Heart left ventricle (tissue), 16 donors: Measurements from ENCODE around the gene MARVELD3. TPM values are rescaled to one million over a fixed set of nuclear protein-coding genes. Genes with fewer than 3 reads are reported as not detected.

ENCODE experiments used
- ATAC-seq, 4 donors: fragments of 200-7000 bp; cut with Tn5 transposase; one replicate each; pipeline ENCODE4 v1.9.1; 2020 to 2022; ENCODE audit warnings: moderate library complexity in 4 of 4, mild to moderate bottlenecking in 3 of 4, moderate number of reproducible peaks in 1 of 4
- DNase-seq, 5 donors: peaks; one replicate each; pipeline ENCODE4 v3.0.0-alpha.2; 2020
- H3K27ac ChIP-seq, 12 donors: fragments of 200-600 bp; sonication (generic) in 4 of 12; one replicate each; pipeline versions ENCODE4 v1.5.0 to v1.8.0; 2016 to 2022; ENCODE audit warnings: mild to moderate bottlenecking in 2 of 12
- H3K27me3 ChIP-seq, 9 donors: fragments of 200-600 bp; sonication (generic) in 2 of 9; one replicate each; pipeline versions ENCODE4 v1.5.1 to v1.8.0; 2016 to 2022; ENCODE audit warnings: mild to moderate bottlenecking in 3 of 9
- H3K36me3 ChIP-seq, 9 donors: fragments of 200-600 bp; sonication (generic) in 2 of 9; one replicate each; pipeline versions ENCODE4 v1.5.0 to v1.8.0; 2018 to 2022; ENCODE audit warnings: mild to moderate bottlenecking in 2 of 9
- H3K4me1 ChIP-seq, 12 donors: fragments of 200-600 bp; sonication (generic) in 4 of 12; one replicate each; pipeline versions ENCODE4 v1.5.0 to v1.8.0; 2016 to 2022; ENCODE audit warnings: mild to moderate bottlenecking in 3 of 12
- H3K4me3 ChIP-seq, 12 donors: fragments of 200-600 bp; sonication (generic) in 4 of 12; one replicate each; pipeline versions ENCODE4 v1.5.0 to v1.8.0; 2017 to 2022; ENCODE audit warnings: mild to moderate bottlenecking in 9 of 12, moderate library complexity in 4 of 12
- H3K9me3 ChIP-seq, 12 donors: fragments of 200-600 bp; sonication (generic) in 4 of 12; one replicate each; pipeline versions ENCODE4 v1.5.0 to v1.8.0; 2016 to 2022; ENCODE audit warnings: mild to moderate bottlenecking in 1 of 12
- CTCF ChIP-seq, 12 donors: fragments of 200-600 bp; sonication (generic) in 4 of 12; IDR thresholded peaks; one replicate each; pipeline versions ENCODE4 v1.5.0 to v1.8.0; 2018 to 2022; ENCODE audit warnings: antibody characterized with exemption in 12 of 12, mild to moderate bottlenecking in 5 of 12
- POLR2A ChIP-seq, 2 donors: fragments of 450-650 bp; IDR thresholded peaks; one replicate each; pipeline ENCODE4 v1.6.1; 2017; ENCODE audit warnings: antibody characterized with exemption in 2 of 2, mild to moderate bottlenecking in 2 of 2, moderate library complexity in 2 of 2
- WGBS, 4 donors: extraction: QIAGEN DNeasy Blood & Tissue Kit in 2 of 4; methylation state at CpG; one replicate each; pipeline versions ENCODE4 v1.1.5 to v1.1.7; 2013 to 2018; 5-methylcytosine and 5-hydroxymethylcytosine counted together
- intact Hi-C, 10 donors: fragments of 100-400 bp; cut with DNase I; formaldehyde crosslinking; loops; one replicate each; pipeline versions ENCODE4 v1.11.1 to v1.14.2; 2022
- polyA plus RNA-seq, 2 donors: library from polyadenylated mRNA; stranded (reverse); fragments of 200-250 nt; gene quantifications; one replicate each; pipeline ENCODE4 v1.2.3, GENCODE V29; 2013
- total RNA-seq, 9 donors: library from RNA; depleted of rRNA in 2 of 9; stranded (reverse); fragments of >200 nt in 2 of 9; fragmentation: NEBNext Ultra II Directional in 3 of 9; extraction: Animal tissue kit (Norgen Biotek cat#: 25700) in 3 of 9; gene quantifications; one replicate each; pipeline versions ENCODE4 v1.1.0 to v1.2.4, GENCODE V29; 2016 to 2023
- donor health status: ischemic (EF 13 %, LVEDD 7.1; RV severe dilation, severe dysfunction).
- donor health status: healthy with polysubstance abuse.
- donor health status: DM: no; HTN: yes; CAD: no.
- donor health status: DM: no; HTN: no; CAD: no.
- donor health status: ischemic (EF 25% LVEDD 6.9; RV normal size, moderate dysfunction).
- donor health status: ischemic (EF 25% LVEDD 5.7; RV mildly dilated, moderate dysfunction).
- donor health status: healthy.
- donor health status: DM: yes; HTN: yes; CAD: no.
- donor health status: ischemic (EF 35%, LVEDD 5.7; RV mildly dilated, moderate dysfunction).
- donor health status: nonischemic (EF 11% LVEDD 7.7; RV severe dilation, severe dysfunction).
- donor health status: DM: yes; HTN: yes; CAD: no.
- donor health status: PGD.
- donor health status: ischemic (EF 29% LVEDD 5.4; RV normal size, mild dysfunction).
- donor health status: nonischemic (EF 23%, LVEDD 6.1; RV moderate dilation, normal function).

MARVELD3 gene
- total and polyA plus RNA-seq, 11 donors: 0.14 TPM; not detected in 10

GRCh38 chr16:71671165-71671564, 45.2 kb downstream of the MARVELD3 start:
- H3K27ac ChIP-seq: no peak overlapping the region
- peaks cover 0 to 98% (median 80%) of the 10 kb centered on the region in 9 donors for H3K36me3 ChIP-seq
- no peaks in the 10 kb centered on the region for H3K27me3 ChIP-seq
- TF ChIP-seq CTCF (IDR thresholded peaks at IDR 0.05) (no peak), POLR2A (IDR thresholded peaks at IDR 0.05) (no peak)
- H3K4me1 ChIP-seq: no peaks in the 10 kb centered on the region
- intact Hi-C loops: no loop called here
- DNase-seq (no peak), ATAC-seq (no peak)
- H3K9me3 ChIP-seq: no peaks in the 10 kb centered on the region
- no peak overlapping the region for H3K4me3 ChIP-seq
- WGBS, 4 donors: 95 to 98% (median 97%) methylated on average over 3 of the region's 3 CpGs

DNA sequence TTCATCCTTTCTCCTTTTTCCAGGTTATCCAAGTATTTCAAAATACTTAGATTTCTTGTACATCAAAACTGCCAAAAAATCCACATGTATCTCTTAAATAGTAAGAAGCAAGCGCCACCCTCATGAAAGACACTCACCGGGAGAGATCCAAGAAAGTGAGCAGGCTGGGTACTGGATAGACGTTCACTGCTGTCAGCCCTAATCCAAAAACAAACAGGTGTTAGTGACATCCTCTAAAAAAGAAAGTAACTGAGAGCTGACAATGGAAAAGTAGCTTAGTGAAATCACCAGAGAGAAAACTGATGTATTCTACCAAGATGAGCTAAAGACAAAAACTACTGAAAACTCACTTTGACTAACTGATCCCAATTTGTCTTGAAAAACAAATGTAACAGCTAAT, 46.1 kb downstream of the MARVELD3 start:
- no peak for ATAC-seq
- Histone ChIP-seq H3K9me3 (no peaks in the 10 kb centered on the region), H3K36me3 (peaks cover 0 to 98% (median 74%) of the 10 kb centered on the region in 9 donors), H3K4me3 (no peak overlapping the region), H3K4me1 (no peaks in the 10 kb centered on the region), H3K27me3 (no peaks in the 10 kb centered on the region), H3K27ac (no peak overlapping the region)
- 81 to 84% (median 82%) methylated on average over 3 of the region's 3 CpGs for WGBS, 4 donors
- DNase-seq: no peak
- intact Hi-C loops: no loop called here
- TF ChIP-seq POLR2A (IDR thresholded peaks at IDR 0.05) (no peak), CTCF (IDR thresholded peaks at IDR 0.05) (no peak)

- Histone ChIP-seq H3K27me3 (no peaks in the 10 kb centered on the region), H3K4me1 (no peaks in the 10 kb centered on the region), H3K36me3 (peaks cover 0 to 97% (median 71%) of the 10 kb centered on the region in 9 donors), H3K9me3 (no peaks in the 10 kb centered on the region), H3K27ac (no peak overlapping the region), H3K4me3 (no peak overlapping the region)
- WGBS, 4 donors: 94 to 96% (median 95%) methylated on average over 5 of the region's 5 CpGs
- DNase-seq (no peak), ATAC-seq (no peak)
- TF ChIP-seq CTCF (IDR thresholded peaks at IDR 0.05) (no peak), POLR2A (IDR thresholded peaks at IDR 0.05) (no peak)
- intact Hi-C loops: no loop called here
Measured at GRCh38 chr16:71672803-71673581, 47.0 kb downstream of the MARVELD3 start.

GRCh38 chr16:71673582-71673973, 47.6 kb downstream of the MARVELD3 start:
- ATAC-seq: no peak
- peaks cover 0 to 97% (median 71%) of the 10 kb centered on the region in 9 donors for H3K36me3 ChIP-seq
- WGBS, 4 donors: 93 to 100% (median 99%) methylated on average over 1 of the region's 1 CpG

More at GRCh38 chr16:71673582-71673973, 47.6 kb downstream of the MARVELD3 start:
- Histone ChIP-seq H3K27me3 (no peaks in the 10 kb centered on the region), H3K4me1 (no peaks in the 10 kb centered on the region), H3K27ac (no peak overlapping the region), H3K9me3 (no peaks in the 10 kb centered on the region), H3K4me3 (no peak overlapping the region)
- DNase-seq: no peak
- TF ChIP-seq POLR2A (IDR thresholded peaks at IDR 0.05): no peak
- no peak for TF ChIP-seq CTCF (IDR thresholded peaks at IDR 0.05)
- intact Hi-C loops: no loop called here
